K562 (cell line): ENCODE results near the gene PDLIM5. TPM values are rescaled to one million over a fixed set of nuclear protein-coding genes. Genes with fewer than 3 reads are reported as not detected.

Experiments used
- ATAC-seq: fragments of 200-7000 bp; cut with Tn5 transposase; 3 replicates; pipeline ENCODE4 v1.9.1; 2020; ENCODE audit warnings: moderate library complexity
- BruUV-seq: library from RNA; stranded (reverse); fragments of 400-500 nt; replicated peaks from 2 replicates; lab custom pipeline; 2021; lab: Mats Ljungman, UMichigan
- CTCF ChIA-PET: fragments of 300-600 bp; formaldehyde crosslinking; extraction: SDS; loops from one replicate; lab custom pipeline; 2021; ENCODE audit warnings: low intra/inter-chr PET ratio; lab: Yijun Ruan, JAX
- POLR2A ChIA-PET: fragments of 300-600, 350-650 bp; sonication (Branson Sonifier 250); formaldehyde crosslinking; extraction: SDS; loops from one replicate; lab custom pipeline; 2021; ENCODE audit warnings: antibody characterized with exemption, inconsistent platforms; lab: Yijun Ruan, JAX
- DNase-seq, 4 experiments: peaks; one replicate each; pipeline versions ENCODE4 v3.0.0 to v3.0.0-alpha.2; 2011 to 2018; ENCODE audit warnings: low spot score in 3 of 4, mixed read lengths in 3 of 4; ENCODE audit errors: extremely low read depth in 1 of 4
- FAIRE-seq: peaks from 2 replicates; lab custom pipeline; 2011; peaks lifted over from hg19 to GRCh38; lab: Jason Lieb, UNC
- H2AFZ ChIP-seq: 2 replicates; pipeline ENCODE4 v1.6.0; 2011; ENCODE audit warnings: low read depth, low read length, control low read depth, inconsistent platforms
- H3K27ac ChIP-seq: fragments of 200-600 bp; 3 replicates; pipeline ENCODE4 v1.8.0; 2011; ENCODE audit warnings: low read depth, mild to moderate bottlenecking, control low read depth, inconsistent platforms, low read length, moderate library complexity, mixed read lengths; ENCODE audit errors: extremely low read depth
- H3K27me3 ChIP-seq, 2 experiments: fragments of 300-600 bp in 1 of 2; 2 replicates in 1 of 2; 3 replicates in 1 of 2; pipeline versions ENCODE4 v1.6.0 to v1.8.0; 2011; ENCODE audit warnings: inconsistent platforms in 2 of 2, low read length in 2 of 2, mild to moderate bottlenecking in 1 of 2, mixed read lengths in 1 of 2, moderate library complexity in 1 of 2; ENCODE audit not compliant: control insufficient read depth in 2 of 2, insufficient read depth in 2 of 2
- H3K36me3 ChIP-seq: fragments of 300-600 bp; 3 replicates; pipeline ENCODE4 v1.8.0; 2011; ENCODE audit warnings: mild to moderate bottlenecking, low read length, inconsistent platforms; ENCODE audit not compliant: control insufficient read depth, insufficient read depth
- H3K4me1 ChIP-seq, 2 experiments: fragments of 200-600 bp in 1 of 2; replicated peaks in 1 of 2; 2 replicates in 1 of 2; 3 replicates in 1 of 2; pipeline versions ENCODE4 v1.5.1 to v1.8.0; 2011; ENCODE audit warnings: inconsistent platforms in 2 of 2, low read length in 2 of 2, mild to moderate bottlenecking in 1 of 2, mixed read lengths in 1 of 2, moderate library complexity in 1 of 2; ENCODE audit not compliant: control insufficient read depth in 2 of 2, insufficient read depth in 2 of 2
- H3K4me2 ChIP-seq: 2 replicates; pipeline ENCODE4 v1.6.1; 2011; ENCODE audit warnings: low read length, control low read depth, inconsistent platforms, mixed read lengths; ENCODE audit not compliant: insufficient read depth
- H3K4me3 ChIP-seq: fragments of 200-600 bp; sonication (generic), shearing (Covaris generic); 2 replicates; pipeline ENCODE4 v1.5.1; 2016; ENCODE audit warnings: control low read depth, inconsistent platforms
- H3K79me2 ChIP-seq: fragments of 200-600 bp; 3 replicates; pipeline ENCODE4 v1.8.0; 2011; ENCODE audit warnings: low read length, inconsistent platforms; ENCODE audit not compliant: control insufficient read depth, insufficient read depth
- H3K9ac ChIP-seq, 2 experiments: 2 replicates each; pipeline versions ENCODE4 v1.6.0 to v1.6.1; 2011; ENCODE audit warnings: low read depth in 2 of 2, low read length in 2 of 2, control low read depth in 1 of 2, inconsistent platforms in 1 of 2, mild to moderate bottlenecking in 1 of 2, mixed read lengths in 1 of 2; ENCODE audit not compliant: insufficient read depth in 1 of 2
- H3K9me1 ChIP-seq: one replicate; pipeline ENCODE4 v1.6.0; 2011; ENCODE audit warnings: inconsistent platforms, mild to moderate bottlenecking, low read length, moderate library complexity; ENCODE audit not compliant: control insufficient read depth, insufficient read depth
- H3K9me3 ChIP-seq: replicated peaks from 2 replicates; pipeline ENCODE4 v1.5.1; 2011; ENCODE audit warnings: low read depth, low read length, inconsistent platforms; ENCODE audit not compliant: control insufficient read depth, insufficient read depth
- H4K20me1 ChIP-seq: replicated peaks from 2 replicates; pipeline ENCODE4 v1.6.1; 2011; ENCODE audit warnings: low read length, inconsistent platforms, mixed read lengths; ENCODE audit not compliant: control insufficient read depth, insufficient read depth
- GABPA ChIP-seq: fragments of 200-800 bp; sonication (Bioruptor generic); conservative IDR thresholded peaks from 2 replicates; pipeline ENCODE4 v1.6.1; 2016; ENCODE audit warnings: low read depth, missing genetic modification characterization, missing compliant biosample characterization
- MEIS2 ChIP-seq: fragments of 450-650 bp; IDR thresholded peaks from 2 replicates; pipeline ENCODE4 v1.6.1; 2014; ENCODE audit warnings: mild to moderate bottlenecking; ENCODE audit not compliant: partially characterized antibody
- NFE2 ChIP-seq: IDR thresholded peaks from 2 replicates; pipeline ENCODE4 v1.6.1; 2014; ENCODE audit warnings: antibody characterized with exemption, low read depth
- POLR2AphosphoS2 ChIP-seq: IDR thresholded peaks from 2 replicates; pipeline ENCODE4 v1.6.1; 2012; ENCODE audit warnings: low read length, improper control_type of control experiment
- RHOXF2B ChIP-seq: fragments of 250-450 bp; sonication (Bioruptor Pico); conservative IDR thresholded peaks from 2 replicates; pipeline ENCODE4 v1.5.1; 2021
- ZNF398 ChIP-seq: fragments of 250-450 bp; sonication (Bioruptor Pico); IDR thresholded peaks from 2 replicates; pipeline ENCODE4 v1.8.0; 2021; ENCODE audit warnings: moderate library complexity, mild to moderate bottlenecking, inconsistent platforms
- ZNF592 ChIP-seq: fragments of 450-650 bp; IDR thresholded peaks from 2 replicates; pipeline ENCODE4 v1.6.1; 2017; ENCODE audit warnings: antibody characterized with exemption, mild to moderate bottlenecking
- ZNF639 ChIP-seq, 2 experiments: fragments of 200-800 bp in 1 of 2; sonication (Bioruptor generic) in 1 of 2; sonication (generic) in 1 of 2; formaldehyde crosslinking in 1 of 2; IDR thresholded peaks in 1 of 2; conservative IDR thresholded peaks in 1 of 2; 2 replicates each; pipeline versions ENCODE4 v1.5.0 to v1.6.1; 2016 to 2020; ENCODE audit warnings: missing compliant biosample characterization in 1 of 2, missing genetic modification characterization in 1 of 2, missing genetic modification reagents in 1 of 2
- WGBS: fragments of 100-300 bp; shearing (Covaris generic); methylation state at CpG from one replicate; pipeline ENCODE4 v1.1.6; 2016; ENCODE audit warnings: low coverage, mixed read lengths; ENCODE audit not compliant: insufficient coverage; ENCODE audit errors: missing lambda C conversion rate; 5-methylcytosine and 5-hydroxymethylcytosine counted together
- in situ Hi-C: fragments of 300-500 bp; cut with MboI; formaldehyde crosslinking; loops from 4 replicates; pipeline ENCODE4 v1.15.0; 2018; ENCODE audit warnings: inconsistent platforms, mixed read lengths
- intact Hi-C: fragments of 100-400 bp; cut with micrococcal nuclease; formaldehyde crosslinking; loops from 2 replicates; pipeline ENCODE4 v1.14.2; 2022
- polyA plus RNA-seq, 8 experiments: library from polyadenylated mRNA; depleted of rRNA in 4 of 8; stranded (reverse) in 5 of 8; unstranded in 3 of 8; fragments of >200 nt; fragmentation: Nextera tagmentation in 2 of 8; fragmentation: Illumina TruSeq in 1 of 8; extraction: Ambion mirVana in 2 of 8; extraction: Trizol in 1 of 8; gene quantifications; 2 replicates each; pipeline versions ENCODE4 v1.2.1 to v1.2.3, GENCODE V29; 2011 to 2014; ENCODE audit warnings: inconsistent platforms in 1 of 8, missing spikeins in 1 of 8
- total RNA-seq, 7 experiments: library from RNA; depleted of rRNA in 6 of 7; stranded (reverse); fragments of >200 nt in 6 of 7; fragmentation: Illumina TruSeq in 2 of 7; extraction: Trizol in 2 of 7; gene quantifications; 2 replicates each; pipeline versions ENCODE4 v1.2.1 to v1.2.3, GENCODE V29; 2011 to 2021; ENCODE audit warnings: low replicate concordance in 1 of 7

PDLIM5 gene
- total and polyA plus RNA-seq, 9 of the 15 experiments (the other 6 are each of a cell fraction or from before 2014, with no cell fraction given) = 36.9 to 127 (median 62.5) TPM

GRCh38 chr4:94477227-94477626 lies 25.5 kb downstream of the PDLIM5 start:
- peaks cover 2% of the 10 kb centered on the region; the same call in 1 of the 3 replicates for H3K36me3 ChIP-seq
- TF ChIP-seq RHOXF2B (CRISPR knock-in tag) (no peak), ZNF639 (CRISPR knock-in tag; conservative IDR thresholded peaks at IDR 0.05 in 1 of 2, IDR thresholded peaks at IDR 0.05 in 1 of 2) (no peak), ZNF398 (CRISPR knock-in tag) (no peak), NFE2 (no peak), ZNF592 (0 out of 2 replicates have a peak, but pooled peaks have one; percentile 18), GABPA (no peak), MEIS2 (no peak), POLR2AphosphoS2 (no peak)
- H3K9me3 ChIP-seq = no peaks in the 10 kb centered on the region
- ChIA-PET CTCF (no interaction called here), POLR2A (no interaction called here)
- FAIRE-seq (no peak), ATAC-seq (no peak), DNase-seq (no peak)
- no peaks in the 10 kb centered on the region for H4K20me1 ChIP-seq
- no peaks in the 10 kb centered on the region for H3K9me1 ChIP-seq
- H3K9ac ChIP-seq = peak overlapping the region in 1 of 2 experiments; percentile 26; a peak in 2 of 4 replicates
- peak overlapping the region; percentile 46 for H2AFZ ChIP-seq
- H3K79me2 ChIP-seq = peaks cover 81% of the 10 kb centered on the region
- peaks cover 21 to 23% of the 10 kb centered on the region in 2 experiments for H3K4me1 ChIP-seq
- H3K27ac ChIP-seq = peak overlapping the region; percentile 77
- in situ Hi-C loops = no loop called here
- no peak overlapping the region for H3K4me3 ChIP-seq
- WGBS = 2% methylated on average over 2 of the region's 2 CpGs
- intact Hi-C loops = loop anchor here (2.0 kb wide), 1 partner anchor 24 kb away; no protein-coding TSS in a partner anchor
- no TSS peak for BruUV-seq
- no peaks in the 10 kb centered on the region for H3K27me3 ChIP-seq
- peak overlapping the region; percentile 43 for H3K4me2 ChIP-seq
